HEK293T (cell line): ENCODE results near the gene IPO11.

ENCODE experiments used
- BHLHE40 ChIP-seq: fragments of 450-650 bp; IDR thresholded peaks from 2 replicates; pipeline ENCODE4 v1.6.1; 2016; ENCODE audit warnings: mild to moderate bottlenecking, moderate library complexity, borderline replicate concordance
- ELF4 ChIP-seq: fragments of 450-650 bp; IDR thresholded peaks from 2 replicates; pipeline ENCODE4 v1.6.1; 2017; ENCODE audit warnings: antibody characterized with exemption
- NFRKB ChIP-seq: fragments of 450-650 bp; IDR thresholded peaks from 2 replicates; pipeline ENCODE4 v1.6.1; 2016; ENCODE audit warnings: mild to moderate bottlenecking, moderate library complexity

DNA sequence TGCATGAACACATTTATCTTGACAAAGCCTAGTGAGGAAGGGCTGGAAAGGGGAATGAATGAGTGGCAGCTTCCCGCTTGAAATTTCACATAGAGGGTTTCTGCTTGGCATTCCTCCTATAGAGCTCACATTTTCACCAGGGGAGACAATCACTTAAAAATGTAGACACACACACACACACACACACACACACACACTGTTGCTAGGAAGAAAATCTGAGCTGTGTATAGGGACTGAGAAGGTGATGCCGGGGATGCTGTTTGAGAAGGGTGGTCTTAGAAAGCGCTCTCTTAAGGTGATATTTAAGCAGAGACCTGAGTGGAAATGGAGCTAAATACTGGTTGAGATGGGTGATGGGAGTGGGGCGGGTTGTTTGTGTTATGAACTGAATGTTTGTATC lies 236.5 kb downstream of the IPO11 start:
- TF ChIP-seq ELF4 (no peak), BHLHE40 (no peak), NFRKB (no peak)
